Osteoblast (primary cell): ENCODE data around the gene ILKAP. TPM values are rescaled to one million over a fixed set of nuclear protein-coding genes. Genes with fewer than 3 reads are reported as not detected.
A peak's percentile ranks its signal among the peaks of the same experiment; 100 is the strongest.

Source experiments
- DNase-seq: peaks from one replicate; pipeline ENCODE4 v3.0.0; 2011; ENCODE audit warnings: low spot score, mixed read lengths; ENCODE audit not compliant: insufficient read length; ENCODE audit errors: missing footprints
- H2AFZ ChIP-seq: 2 replicates; pipeline ENCODE4 v1.6.0; 2011; ENCODE audit warnings: mild to moderate bottlenecking, low read length
- H3K27ac ChIP-seq: 2 replicates; pipeline ENCODE4 v1.5.1; 2011; ENCODE audit warnings: mild to moderate bottlenecking, low read depth, low read length, moderate library complexity
- H3K27me3 ChIP-seq: 2 replicates; pipeline ENCODE4 v1.6.0; 2012; ENCODE audit warnings: mild to moderate bottlenecking, control low read depth, inconsistent platforms, low read length, moderate library complexity; ENCODE audit not compliant: insufficient read depth
- H3K36me3 ChIP-seq: 2 replicates; pipeline ENCODE4 v1.5.1; 2011; ENCODE audit warnings: mild to moderate bottlenecking, low read length, control low read depth, moderate library complexity; ENCODE audit not compliant: insufficient read depth
- H3K4me1 ChIP-seq: 2 replicates; pipeline ENCODE4 v1.5.1; 2011; ENCODE audit warnings: mild to moderate bottlenecking, low read length, control low read depth, moderate library complexity; ENCODE audit not compliant: insufficient read depth
- H3K4me2 ChIP-seq: 2 replicates; pipeline ENCODE4 v1.6.0; 2011; ENCODE audit warnings: mild to moderate bottlenecking, low read length; ENCODE audit not compliant: insufficient read depth
- H3K4me3 ChIP-seq: fragments of 200-600 bp; sonication (generic); 3 replicates; pipeline ENCODE4 v1.5.1; 2012; ENCODE audit warnings: mild to moderate bottlenecking, low read length, inconsistent platforms; ENCODE audit not compliant: insufficient read depth
- H3K79me2 ChIP-seq: 2 replicates; pipeline ENCODE4 v1.6.0; 2012; ENCODE audit warnings: mild to moderate bottlenecking, low read length, control low read depth, inconsistent platforms; ENCODE audit not compliant: insufficient read depth
- H3K9me3 ChIP-seq: 2 replicates; pipeline ENCODE4 v1.5.1; 2011; ENCODE audit warnings: low read depth, low read length, control low read depth
- H4K20me1 ChIP-seq: 2 replicates; pipeline ENCODE4 v1.6.0; 2012; ENCODE audit warnings: mild to moderate bottlenecking, low read length, control low read depth; ENCODE audit not compliant: insufficient read depth
- total RNA-seq: library from RNA; depleted of rRNA; stranded (reverse); fragments of >200 nt; gene quantifications from 2 replicates; pipeline ENCODE4 v1.2.3, GENCODE V29; 2012
- TF ChIP-seq, protein P1 (sequence below): IDR thresholded peaks from 2 replicates; pipeline ENCODE4 v1.5.1; 2011; ENCODE audit warnings: mild to moderate bottlenecking, low read depth, low read length, moderate library complexity; ENCODE audit errors: extremely low read depth

The ILKAP gene
- total RNA-seq, 1 donor: 24.2 TPM

- Histone ChIP-seq H3K79me2 (no peaks in the 10 kb centered on the region), H3K27me3 (peaks cover 10% of the 10 kb centered on the region), H3K4me1 (peaks cover 2% of the 10 kb centered on the region), H3K27ac (no peak overlapping the region), H3K4me2 (no peak overlapping the region), H2AFZ (no peak overlapping the region), H3K4me3 (no peak overlapping the region), H3K36me3 (no peaks in the 10 kb centered on the region), H4K20me1 (no peaks in the 10 kb centered on the region), H3K9me3 (no peaks in the 10 kb centered on the region)
- DNase-seq: no peak
- TF ChIP-seq, protein P1, sequence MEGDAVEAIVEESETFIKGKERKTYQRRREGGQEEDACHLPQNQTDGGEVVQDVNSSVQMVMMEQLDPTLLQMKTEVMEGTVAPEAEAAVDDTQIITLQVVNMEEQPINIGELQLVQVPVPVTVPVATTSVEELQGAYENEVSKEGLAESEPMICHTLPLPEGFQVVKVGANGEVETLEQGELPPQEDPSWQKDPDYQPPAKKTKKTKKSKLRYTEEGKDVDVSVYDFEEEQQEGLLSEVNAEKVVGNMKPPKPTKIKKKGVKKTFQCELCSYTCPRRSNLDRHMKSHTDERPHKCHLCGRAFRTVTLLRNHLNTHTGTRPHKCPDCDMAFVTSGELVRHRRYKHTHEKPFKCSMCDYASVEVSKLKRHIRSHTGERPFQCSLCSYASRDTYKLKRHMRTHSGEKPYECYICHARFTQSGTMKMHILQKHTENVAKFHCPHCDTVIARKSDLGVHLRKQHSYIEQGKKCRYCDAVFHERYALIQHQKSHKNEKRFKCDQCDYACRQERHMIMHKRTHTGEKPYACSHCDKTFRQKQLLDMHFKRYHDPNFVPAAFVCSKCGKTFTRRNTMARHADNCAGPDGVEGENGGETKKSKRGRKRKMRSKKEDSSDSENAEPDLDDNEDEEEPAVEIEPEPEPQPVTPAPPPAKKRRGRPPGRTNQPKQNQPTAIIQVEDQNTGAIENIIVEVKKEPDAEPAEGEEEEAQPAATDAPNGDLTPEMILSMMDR: no peak
These were observed 21.0 kb upstream of the ILKAP start for GRCh38 chr2:238224356-238225035.

GRCh38 chr2:238220892-238221521, 17.5 kb upstream of the ILKAP start:
- TF ChIP-seq, protein P1: no peak
- Histone ChIP-seq H3K4me3 (peak overlapping the region; percentile 72), H3K36me3 (no peaks in the 10 kb centered on the region), H3K4me1 (peaks cover 2% of the 10 kb centered on the region), H3K9me3 (no peaks in the 10 kb centered on the region), H4K20me1 (no peaks in the 10 kb centered on the region), H3K27ac (no peak overlapping the region), H3K27me3 (no peaks in the 10 kb centered on the region), H2AFZ (peak overlapping the region; percentile 99), H3K79me2 (no peaks in the 10 kb centered on the region), H3K4me2 (peak overlapping the region; percentile 79)
- DNase-seq: peak; percentile 95

- Histone ChIP-seq H3K4me1 (peaks cover 2% of the 10 kb centered on the region), H3K79me2 (no peaks in the 10 kb centered on the region), H3K4me2 (peak overlapping the region; percentile 79), H3K4me3 (peak overlapping the region; percentile 72), H3K27me3 (no peaks in the 10 kb centered on the region), H4K20me1 (no peaks in the 10 kb centered on the region), H3K36me3 (no peaks in the 10 kb centered on the region), H3K9me3 (no peaks in the 10 kb centered on the region), H2AFZ (peak overlapping the region; percentile 99), H3K27ac (no peak overlapping the region)
- TF ChIP-seq, protein P1: no peak
- DNase-seq: no peak
These were observed 16.9 kb upstream of the ILKAP start for GRCh38 chr2:238220274-238220891.

DNA sequence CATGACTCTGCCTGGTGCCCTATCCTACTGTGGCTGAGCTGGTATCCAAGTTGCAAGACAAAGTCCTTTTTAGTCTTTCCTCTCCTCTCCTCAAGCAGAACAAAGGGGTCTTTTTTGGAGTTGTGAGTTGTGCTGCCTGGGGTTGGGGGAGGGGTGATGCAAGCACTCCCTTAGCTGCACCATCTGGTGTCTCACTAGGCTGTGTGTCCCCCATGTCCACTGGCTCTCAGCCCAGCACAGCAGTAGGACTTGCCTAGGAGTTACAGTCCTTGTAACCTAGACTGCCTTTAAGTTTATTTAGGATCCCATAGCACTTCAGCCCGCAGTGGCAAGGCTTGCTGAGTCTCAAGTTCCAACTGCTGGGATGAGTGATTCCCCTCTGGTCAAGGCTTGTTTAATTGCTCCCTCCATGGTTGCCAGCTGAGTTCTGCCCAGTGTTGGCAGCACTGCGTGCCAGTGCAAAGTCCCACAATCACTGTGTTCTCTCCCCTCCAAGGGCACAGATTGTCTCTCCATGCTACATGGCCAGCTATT, 13.2 kb upstream of the ILKAP start:
- peaks cover 14% of the 10 kb centered on the region for H3K27me3 ChIP-seq
- TF ChIP-seq, protein P1: no peak
- no peak overlapping the region for H2AFZ ChIP-seq
- no peak overlapping the region for H3K4me2 ChIP-seq
- H4K20me1 ChIP-seq: no peaks in the 10 kb centered on the region
- H3K79me2 ChIP-seq: no peaks in the 10 kb centered on the region
- H3K9me3 ChIP-seq: no peaks in the 10 kb centered on the region
- no peak overlapping the region for H3K4me3 ChIP-seq
- no peak overlapping the region for H3K27ac ChIP-seq
- H3K36me3 ChIP-seq: no peaks in the 10 kb centered on the region
- peaks cover 2% of the 10 kb centered on the region for H3K4me1 ChIP-seq
- DNase-seq: no peak
